WTC11 (cell line): Measurements from ENCODE around the gene CD2AP. TPM values are rescaled to one million over a fixed set of nuclear protein-coding genes. Genes with fewer than 3 reads are reported as not detected.

ENCODE experiments used
- ATAC-seq: fragments of 200-7000 bp; cut with Tn5 transposase; 2 replicates; pipeline ENCODE4 v1.10.0; 2021; ENCODE audit warnings: mild to moderate bottlenecking, moderate library complexity
- CTCF ChIA-PET: fragments of 300-600 bp; sonication (Branson Sonifier 250); formaldehyde crosslinking; loops from one replicate; lab custom pipeline; 2021; ENCODE audit warnings: antibody characterized with exemption; lab: Charles Lee
- POLR2A ChIA-PET: fragments of 350-600 bp; sonication (Branson Sonifier 250); formaldehyde crosslinking; loops from one replicate; lab custom pipeline; 2021; ENCODE audit warnings: antibody characterized with exemption; lab: Charles Lee
- DNase-seq: peaks from one replicate; pipeline ENCODE4 v3.0.0; 2021; ENCODE audit warnings: low spot score
- H3K27ac Mint-ChIP-seq: 2 replicates; pipeline ENCODE4 v1.8.0; 2021; ENCODE audit warnings: mixed read lengths
- H3K27me3 Mint-ChIP-seq: 2 replicates; pipeline ENCODE4 v1.8.0; 2021; ENCODE audit warnings: low read depth, mild to moderate bottlenecking, moderate library complexity, mixed read lengths
- H3K36me3 Mint-ChIP-seq: 2 replicates; pipeline ENCODE4 v1.8.0; 2021; ENCODE audit warnings: mixed read lengths
- H3K4me1 Mint-ChIP-seq: 2 replicates; pipeline ENCODE4 v1.8.0; 2022; ENCODE audit warnings: mixed read lengths
- H3K4me3 Mint-ChIP-seq: 2 replicates; pipeline ENCODE4 v1.8.0; 2021; ENCODE audit warnings: mild to moderate bottlenecking, moderate library complexity, mixed read lengths
- H3K9me3 Mint-ChIP-seq: 2 replicates; pipeline ENCODE4 v1.8.0; 2021; ENCODE audit warnings: mixed read lengths
- ELF4 ChIP-seq: sonication (generic); formaldehyde crosslinking; IDR thresholded peaks from 2 replicates; pipeline ENCODE4 v1.8.1; 2022; ENCODE audit warnings: low read depth, mild to moderate bottlenecking, moderate library complexity, missing genetic modification reagents
- GTF2I ChIP-seq: fragments of 250-450 bp; sonication (Bioruptor Pico); conservative IDR thresholded peaks from 2 replicates; pipeline ENCODE4 v1.4.0; 2021; ENCODE audit warnings: mild to moderate bottlenecking
- JAZF1 ChIP-seq: fragments of 250-450 bp; sonication (Bioruptor Pico); IDR thresholded peaks from 2 replicates; pipeline ENCODE4 v1.9.0; 2021; ENCODE audit warnings: moderate library complexity, mild to moderate bottlenecking, inconsistent platforms
- KAT7 ChIP-seq: sonication (generic); formaldehyde crosslinking; IDR thresholded peaks from 2 replicates; pipeline ENCODE4 v1.8.1; 2023; ENCODE audit warnings: missing genetic modification reagents, mild to moderate bottlenecking, borderline replicate concordance
- NFATC4 ChIP-seq: fragments of 250-450 bp; sonication (Bioruptor Pico); IDR thresholded peaks from 2 replicates; pipeline ENCODE4 v1.9.0; 2021; ENCODE audit warnings: mild to moderate bottlenecking
- NR3C1 ChIP-seq: sonication (generic); formaldehyde crosslinking; conservative IDR thresholded peaks from 2 replicates; pipeline ENCODE4 v1.8.1; 2023; ENCODE audit warnings: low read depth, mild to moderate bottlenecking, missing genetic modification reagents
- RELA ChIP-seq: sonication (generic); formaldehyde crosslinking; IDR thresholded peaks from 2 replicates; pipeline ENCODE4 v1.8.1; 2022; ENCODE audit warnings: missing genetic modification reagents, mild to moderate bottlenecking, borderline replicate concordance
- TCF7 ChIP-seq: sonication (generic); formaldehyde crosslinking; IDR thresholded peaks from 2 replicates; pipeline ENCODE4 v1.8.0; 2022; ENCODE audit warnings: mild to moderate bottlenecking, low read depth, missing genetic modification reagents, moderate library complexity
- TEAD4 ChIP-seq: sonication (generic); formaldehyde crosslinking; IDR thresholded peaks from 2 replicates; pipeline ENCODE4 v1.8.0; 2022; ENCODE audit warnings: mild to moderate bottlenecking, missing genetic modification reagents
- ZNF219 ChIP-seq: sonication (generic); formaldehyde crosslinking; IDR thresholded peaks from 2 replicates; pipeline ENCODE4 v1.8.0; 2023; ENCODE audit warnings: missing genetic modification reagents, mild to moderate bottlenecking, borderline replicate concordance
- ZNF416 ChIP-seq: fragments of 250-450 bp; sonication (Bioruptor Pico); IDR thresholded peaks from 2 replicates; pipeline ENCODE4 v1.9.0; 2021; ENCODE audit warnings: mild to moderate bottlenecking, inconsistent platforms
- total RNA-seq: library from RNA; stranded (reverse); gene quantifications from 3 replicates; pipeline ENCODE4 v1.2.3, GENCODE V29; 2021
- TF ChIP-seq, protein P1 (sequence below): fragments of 250-450 bp; sonication (Bioruptor Pico); IDR thresholded peaks from 2 replicates; pipeline ENCODE4 v2.1.2; 2022; ENCODE audit warnings: mild to moderate bottlenecking, moderate library complexity
- TF ChIP-seq, protein P2 (sequence below): sonication (generic); formaldehyde crosslinking; IDR thresholded peaks from 2 replicates; pipeline ENCODE4 v1.8.1; 2023; ENCODE audit warnings: mild to moderate bottlenecking, missing genetic modification reagents, borderline replicate concordance
- TF ChIP-seq, protein P3 (sequence below): sonication (generic); formaldehyde crosslinking; IDR thresholded peaks from 2 replicates; pipeline ENCODE4 v1.8.0; 2022; ENCODE audit warnings: mild to moderate bottlenecking, missing genetic modification reagents
- TF ChIP-seq, protein P4 (sequence below): sonication (generic); formaldehyde crosslinking; conservative IDR thresholded peaks from 2 replicates; pipeline ENCODE4 v1.8.1; 2023; ENCODE audit warnings: mild to moderate bottlenecking, low read depth, missing genetic modification reagents, moderate library complexity
- TF ChIP-seq, protein P5 (sequence below): sonication (generic); formaldehyde crosslinking; IDR thresholded peaks from 2 replicates; pipeline ENCODE4 v1.8.1; 2022; ENCODE audit warnings: missing genetic modification reagents, borderline replicate concordance
- TF ChIP-seq, protein P6 (sequence below): sonication (generic); formaldehyde crosslinking; IDR thresholded peaks from 2 replicates; pipeline ENCODE4 v1.8.1; 2023; ENCODE audit warnings: mild to moderate bottlenecking, missing genetic modification reagents, moderate library complexity
- TF ChIP-seq, protein P7 (sequence below): sonication (generic); formaldehyde crosslinking; IDR thresholded peaks from 2 replicates; pipeline ENCODE4 v1.8.0; 2022; ENCODE audit warnings: mild to moderate bottlenecking, missing genetic modification reagents

Gene CD2AP
- total RNA-seq, 1 experiment from 2014 or later, result 77.0 TPM

DNA sequence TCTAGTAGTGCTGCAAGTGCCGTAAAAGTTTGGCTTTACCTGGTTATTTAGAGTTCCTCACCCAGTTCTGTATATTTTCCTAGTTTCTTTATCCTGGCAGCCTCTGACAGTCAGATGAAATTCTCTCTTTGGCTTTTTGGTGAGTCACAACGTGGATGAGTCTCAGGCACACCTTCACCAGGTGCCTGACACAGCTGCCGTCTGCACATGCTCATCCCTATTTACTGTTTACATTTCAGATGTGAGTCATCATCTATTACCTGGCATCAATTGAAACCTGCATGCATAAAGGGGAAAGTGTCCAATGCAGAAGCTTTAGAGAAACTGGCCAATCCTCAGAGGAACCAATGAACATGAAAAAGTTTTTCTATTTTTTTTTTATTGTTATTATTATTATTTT is 187.5 kb downstream of the CD2AP start:
- Mint-ChIP-seq H3K4me1 (peaks cover 24% of the 10 kb centered on the region), H3K4me3 (no peak overlapping the region), H3K27me3 (no peaks in the 10 kb centered on the region)
- POLR2A ChIA-PET, result no interaction called here
- ATAC-seq, result no peak
- DNase-seq, result no peak
- TF ChIP-seq, protein P1, sequence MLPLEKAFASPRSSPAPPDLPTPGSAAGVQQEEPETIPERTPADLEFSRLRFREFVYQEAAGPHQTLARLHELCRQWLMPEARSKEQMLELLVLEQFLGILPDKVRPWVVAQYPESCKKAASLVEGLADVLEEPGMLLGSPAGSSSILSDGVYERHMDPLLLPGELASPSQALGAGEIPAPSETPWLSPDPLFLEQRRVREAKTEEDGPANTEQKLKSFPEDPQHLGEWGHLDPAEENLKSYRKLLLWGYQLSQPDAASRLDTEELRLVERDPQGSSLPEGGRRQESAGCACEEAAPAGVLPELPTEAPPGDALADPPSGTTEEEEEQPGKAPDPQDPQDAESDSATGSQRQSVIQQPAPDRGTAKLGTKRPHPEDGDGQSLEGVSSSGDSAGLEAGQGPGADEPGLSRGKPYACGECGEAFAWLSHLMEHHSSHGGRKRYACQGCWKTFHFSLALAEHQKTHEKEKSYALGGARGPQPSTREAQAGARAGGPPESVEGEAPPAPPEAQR (CRISPR knock-in tag), result no peak
- TF ChIP-seq, protein P2, sequence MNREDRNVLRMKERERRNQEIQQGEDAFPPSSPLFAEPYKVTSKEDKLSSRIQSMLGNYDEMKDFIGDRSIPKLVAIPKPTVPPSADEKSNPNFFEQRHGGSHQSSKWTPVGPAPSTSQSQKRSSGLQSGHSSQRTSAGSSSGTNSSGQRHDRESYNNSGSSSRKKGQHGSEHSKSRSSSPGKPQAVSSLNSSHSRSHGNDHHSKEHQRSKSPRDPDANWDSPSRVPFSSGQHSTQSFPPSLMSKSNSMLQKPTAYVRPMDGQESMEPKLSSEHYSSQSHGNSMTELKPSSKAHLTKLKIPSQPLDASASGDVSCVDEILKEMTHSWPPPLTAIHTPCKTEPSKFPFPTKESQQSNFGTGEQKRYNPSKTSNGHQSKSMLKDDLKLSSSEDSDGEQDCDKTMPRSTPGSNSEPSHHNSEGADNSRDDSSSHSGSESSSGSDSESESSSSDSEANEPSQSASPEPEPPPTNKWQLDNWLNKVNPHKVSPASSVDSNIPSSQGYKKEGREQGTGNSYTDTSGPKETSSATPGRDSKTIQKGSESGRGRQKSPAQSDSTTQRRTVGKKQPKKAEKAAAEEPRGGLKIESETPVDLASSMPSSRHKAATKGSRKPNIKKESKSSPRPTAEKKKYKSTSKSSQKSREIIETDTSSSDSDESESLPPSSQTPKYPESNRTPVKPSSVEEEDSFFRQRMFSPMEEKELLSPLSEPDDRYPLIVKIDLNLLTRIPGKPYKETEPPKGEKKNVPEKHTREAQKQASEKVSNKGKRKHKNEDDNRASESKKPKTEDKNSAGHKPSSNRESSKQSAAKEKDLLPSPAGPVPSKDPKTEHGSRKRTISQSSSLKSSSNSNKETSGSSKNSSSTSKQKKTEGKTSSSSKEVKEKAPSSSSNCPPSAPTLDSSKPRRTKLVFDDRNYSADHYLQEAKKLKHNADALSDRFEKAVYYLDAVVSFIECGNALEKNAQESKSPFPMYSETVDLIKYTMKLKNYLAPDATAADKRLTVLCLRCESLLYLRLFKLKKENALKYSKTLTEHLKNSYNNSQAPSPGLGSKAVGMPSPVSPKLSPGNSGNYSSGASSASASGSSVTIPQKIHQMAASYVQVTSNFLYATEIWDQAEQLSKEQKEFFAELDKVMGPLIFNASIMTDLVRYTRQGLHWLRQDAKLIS (CRISPR knock-in tag), result no peak
- no peak for TF ChIP-seq TCF7 (CRISPR knock-in tag)
- no peak for TF ChIP-seq KAT7 (CRISPR knock-in tag)
- no peak for TF ChIP-seq ELF4 (CRISPR knock-in tag)
- TF ChIP-seq, protein P3, sequence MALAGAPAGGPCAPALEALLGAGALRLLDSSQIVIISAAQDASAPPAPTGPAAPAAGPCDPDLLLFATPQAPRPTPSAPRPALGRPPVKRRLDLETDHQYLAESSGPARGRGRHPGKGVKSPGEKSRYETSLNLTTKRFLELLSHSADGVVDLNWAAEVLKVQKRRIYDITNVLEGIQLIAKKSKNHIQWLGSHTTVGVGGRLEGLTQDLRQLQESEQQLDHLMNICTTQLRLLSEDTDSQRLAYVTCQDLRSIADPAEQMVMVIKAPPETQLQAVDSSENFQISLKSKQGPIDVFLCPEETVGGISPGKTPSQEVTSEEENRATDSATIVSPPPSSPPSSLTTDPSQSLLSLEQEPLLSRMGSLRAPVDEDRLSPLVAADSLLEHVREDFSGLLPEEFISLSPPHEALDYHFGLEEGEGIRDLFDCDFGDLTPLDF (CRISPR knock-in tag), result no peak
- TF ChIP-seq TEAD4 (CRISPR knock-in tag), result no peak
- no peak for TF ChIP-seq NR3C1 (CRISPR knock-in tag)
- TF ChIP-seq GTF2I (CRISPR knock-in tag), result no peak
- TF ChIP-seq, protein P4, sequence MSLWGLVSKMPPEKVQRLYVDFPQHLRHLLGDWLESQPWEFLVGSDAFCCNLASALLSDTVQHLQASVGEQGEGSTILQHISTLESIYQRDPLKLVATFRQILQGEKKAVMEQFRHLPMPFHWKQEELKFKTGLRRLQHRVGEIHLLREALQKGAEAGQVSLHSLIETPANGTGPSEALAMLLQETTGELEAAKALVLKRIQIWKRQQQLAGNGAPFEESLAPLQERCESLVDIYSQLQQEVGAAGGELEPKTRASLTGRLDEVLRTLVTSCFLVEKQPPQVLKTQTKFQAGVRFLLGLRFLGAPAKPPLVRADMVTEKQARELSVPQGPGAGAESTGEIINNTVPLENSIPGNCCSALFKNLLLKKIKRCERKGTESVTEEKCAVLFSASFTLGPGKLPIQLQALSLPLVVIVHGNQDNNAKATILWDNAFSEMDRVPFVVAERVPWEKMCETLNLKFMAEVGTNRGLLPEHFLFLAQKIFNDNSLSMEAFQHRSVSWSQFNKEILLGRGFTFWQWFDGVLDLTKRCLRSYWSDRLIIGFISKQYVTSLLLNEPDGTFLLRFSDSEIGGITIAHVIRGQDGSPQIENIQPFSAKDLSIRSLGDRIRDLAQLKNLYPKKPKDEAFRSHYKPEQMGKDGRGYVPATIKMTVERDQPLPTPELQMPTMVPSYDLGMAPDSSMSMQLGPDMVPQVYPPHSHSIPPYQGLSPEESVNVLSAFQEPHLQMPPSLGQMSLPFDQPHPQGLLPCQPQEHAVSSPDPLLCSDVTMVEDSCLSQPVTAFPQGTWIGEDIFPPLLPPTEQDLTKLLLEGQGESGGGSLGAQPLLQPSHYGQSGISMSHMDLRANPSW, result no peak
- TF ChIP-seq ZNF219 (CRISPR knock-in tag), result no peak
- no peak for TF ChIP-seq ZNF416 (CRISPR knock-in tag)
- TF ChIP-seq JAZF1 (CRISPR knock-in tag), result no peak
- TF ChIP-seq NFATC4 (CRISPR knock-in tag), result no peak
- TF ChIP-seq, all 79 proteins: peak for 0
- Mint-ChIP-seq H3K27ac (no peak overlapping the region), H3K9me3 (no peaks in the 10 kb centered on the region), H3K36me3 (no peaks in the 10 kb centered on the region)
- CTCF ChIA-PET, result no interaction called here

DNA sequence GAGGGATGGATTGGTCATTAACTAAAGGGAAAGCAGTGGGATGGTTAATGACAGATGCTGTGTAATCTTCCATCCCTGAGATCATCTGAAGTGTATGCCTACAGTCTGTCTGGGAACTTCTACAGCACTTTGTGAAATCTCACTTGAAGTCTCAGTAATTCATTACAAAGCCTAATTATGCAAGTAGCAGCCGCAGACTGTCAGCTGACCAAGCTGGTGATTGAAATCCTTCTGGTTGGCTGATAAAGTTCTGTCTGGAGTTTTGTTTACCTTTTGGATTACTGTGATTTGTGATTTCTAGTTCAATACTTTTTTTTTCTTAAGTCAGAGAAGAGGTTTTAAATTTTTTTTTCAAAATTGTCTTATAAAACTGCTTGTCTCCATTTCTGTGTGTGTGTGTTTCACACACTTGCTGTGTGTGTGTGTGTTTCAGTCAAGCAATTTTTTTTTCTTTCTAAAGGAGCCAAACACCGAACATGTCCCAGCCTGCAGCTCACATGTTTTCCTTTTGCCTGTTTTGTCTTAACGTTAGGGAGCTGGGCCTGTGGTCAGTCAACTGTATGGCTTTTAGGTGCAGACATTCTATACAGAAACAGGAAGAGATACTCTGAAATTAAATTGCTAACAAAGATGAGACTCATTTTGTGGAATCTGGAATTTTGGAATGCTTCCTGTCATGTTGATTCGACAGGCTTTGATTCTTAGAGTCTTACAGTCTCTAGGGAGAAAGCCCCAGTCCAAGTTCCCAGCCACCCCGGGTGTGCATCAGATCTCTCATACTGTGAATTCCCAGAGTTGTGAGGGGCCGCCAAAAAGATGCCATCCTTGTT is 192.3 kb downstream of the CD2AP start:
- Mint-ChIP-seq H3K4me1 (peaks cover 26% of the 10 kb centered on the region), H3K36me3 (no peaks in the 10 kb centered on the region), H3K27ac (peak overlapping the region; percentile 71), H3K9me3 (no peaks in the 10 kb centered on the region), H3K27me3 (no peaks in the 10 kb centered on the region), H3K4me3 (no peak overlapping the region; the same call in 1 of the 2 replicates)
- peak; percentile 29 for DNase-seq
- ChIA-PET CTCF (interaction anchor here (1.3 kb wide), 1 partner anchor 64 kb away, joined by 3 read pairs; no protein-coding TSS in a partner anchor), POLR2A (no interaction called here)
- peak; percentile 74 for ATAC-seq
- TF ChIP-seq, protein P5, sequence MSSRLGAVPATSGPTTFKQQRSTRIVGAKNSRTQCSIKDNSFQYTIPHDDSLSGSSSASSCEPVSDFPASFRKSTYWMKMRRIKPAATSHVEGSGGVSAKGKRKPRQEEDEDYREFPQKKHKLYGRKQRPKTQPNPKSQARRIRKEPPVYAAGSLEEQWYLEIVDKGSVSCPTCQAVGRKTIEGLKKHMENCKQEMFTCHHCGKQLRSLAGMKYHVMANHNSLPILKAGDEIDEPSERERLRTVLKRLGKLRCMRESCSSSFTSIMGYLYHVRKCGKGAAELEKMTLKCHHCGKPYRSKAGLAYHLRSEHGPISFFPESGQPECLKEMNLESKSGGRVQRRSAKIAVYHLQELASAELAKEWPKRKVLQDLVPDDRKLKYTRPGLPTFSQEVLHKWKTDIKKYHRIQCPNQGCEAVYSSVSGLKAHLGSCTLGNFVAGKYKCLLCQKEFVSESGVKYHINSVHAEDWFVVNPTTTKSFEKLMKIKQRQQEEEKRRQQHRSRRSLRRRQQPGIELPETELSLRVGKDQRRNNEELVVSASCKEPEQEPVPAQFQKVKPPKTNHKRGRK (CRISPR knock-in tag), result no peak
- TF ChIP-seq TEAD4 (CRISPR knock-in tag) (no peak), RELA (no peak)
- TF ChIP-seq, protein P6, sequence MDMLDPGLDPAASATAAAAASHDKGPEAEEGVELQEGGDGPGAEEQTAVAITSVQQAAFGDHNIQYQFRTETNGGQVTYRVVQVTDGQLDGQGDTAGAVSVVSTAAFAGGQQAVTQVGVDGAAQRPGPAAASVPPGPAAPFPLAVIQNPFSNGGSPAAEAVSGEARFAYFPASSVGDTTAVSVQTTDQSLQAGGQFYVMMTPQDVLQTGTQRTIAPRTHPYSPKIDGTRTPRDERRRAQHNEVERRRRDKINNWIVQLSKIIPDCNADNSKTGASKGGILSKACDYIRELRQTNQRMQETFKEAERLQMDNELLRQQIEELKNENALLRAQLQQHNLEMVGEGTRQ (CRISPR knock-in tag), result peak; percentile 61
- TF ChIP-seq, protein P7, sequence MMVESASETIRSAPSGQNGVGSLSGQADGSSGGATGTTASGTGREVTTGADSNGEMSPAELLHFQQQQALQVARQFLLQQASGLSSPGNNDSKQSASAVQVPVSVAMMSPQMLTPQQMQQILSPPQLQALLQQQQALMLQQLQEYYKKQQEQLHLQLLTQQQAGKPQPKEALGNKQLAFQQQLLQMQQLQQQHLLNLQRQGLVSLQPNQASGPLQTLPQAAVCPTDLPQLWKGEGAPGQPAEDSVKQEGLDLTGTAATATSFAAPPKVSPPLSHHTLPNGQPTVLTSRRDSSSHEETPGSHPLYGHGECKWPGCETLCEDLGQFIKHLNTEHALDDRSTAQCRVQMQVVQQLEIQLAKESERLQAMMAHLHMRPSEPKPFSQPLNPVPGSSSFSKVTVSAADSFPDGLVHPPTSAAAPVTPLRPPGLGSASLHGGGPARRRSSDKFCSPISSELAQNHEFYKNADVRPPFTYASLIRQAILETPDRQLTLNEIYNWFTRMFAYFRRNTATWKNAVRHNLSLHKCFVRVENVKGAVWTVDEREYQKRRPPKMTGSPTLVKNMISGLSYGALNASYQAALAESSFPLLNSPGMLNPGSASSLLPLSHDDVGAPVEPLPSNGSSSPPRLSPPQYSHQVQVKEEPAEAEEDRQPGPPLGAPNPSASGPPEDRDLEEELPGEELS (CRISPR knock-in tag), result no peak
